HCT116 (cell line): ENCODE results near the gene GNB1L. TPM values are rescaled to one million over a fixed set of nuclear protein-coding genes. Genes with fewer than 3 reads are reported as not detected.

Source experiments
- ATAC-seq: fragments of 200-7000 bp; cut with Tn5 transposase; 2 replicates; pipeline ENCODE4 v1.9.1; 2020; ENCODE audit warnings: mild to moderate bottlenecking, moderate library complexity
- BruUV-seq: library from RNA; stranded (reverse); fragments of 400-500 nt; replicated peaks from 2 replicates; lab custom pipeline; 2021; lab: Mats Ljungman, UMichigan
- CTCF ChIA-PET: fragments of 300-600 bp; sonication (Branson Sonifier 250); formaldehyde crosslinking; loops from one replicate; lab custom pipeline; 2021; ENCODE audit warnings: antibody characterized with exemption; lab: Charles Lee
- POLR2A ChIA-PET: fragments of 300-600, 350-600 bp; sonication (Branson Sonifier 250); formaldehyde crosslinking; loops from one replicate; lab custom pipeline; 2021; ENCODE audit warnings: antibody characterized with exemption; lab: Charles Lee
- RAD21 ChIA-PET, 2 experiments: fragments of 300-600 bp; sonication (Branson Sonifier 250); formaldehyde crosslinking; loops; one replicate each; lab custom pipeline; 2023; ENCODE audit warnings: low total read pairs in 2 of 2; ENCODE audit not compliant: uncharacterized antibody in 2 of 2, unreplicated experiment in 2 of 2, low non-redundant PET in 1 of 2; lab: Charles Lee
- DNase-seq: peaks from one replicate; pipeline ENCODE4 v3.0.0-alpha.2; 2010; ENCODE audit warnings: low read depth, low spot score
- H2AFZ ChIP-seq: fragments of 200-600 bp; shearing (Covaris generic), sonication (generic); 2 replicates; pipeline ENCODE4 v1.6.1; 2017; ENCODE audit warnings: low read depth, mixed run types, mixed read lengths, antibody characterized with exemption, low read length; ENCODE audit not compliant: poor library complexity, severe bottlenecking
- H3K27ac ChIP-seq: 2 replicates; pipeline ENCODE4 v1.5.1; 2012; ENCODE audit warnings: low read depth, low read length
- H3K27me3 ChIP-seq: fragments of 200-600 bp; sonication (generic); 2 replicates; pipeline ENCODE4 v1.6.1; 2016; ENCODE audit warnings: mixed run types, low read length, mixed read lengths; ENCODE audit not compliant: insufficient read depth
- H3K36me3 ChIP-seq, 2 experiments: fragments of 200-500 bp in 1 of 2; fragments of 200-600 bp in 1 of 2; sonication (Bioruptor generic) in 1 of 2; sonication (generic) in 1 of 2; 2 replicates each; pipeline versions ENCODE4 v1.5.1 to v1.6.1; 2014 to 2016; ENCODE audit warnings: low read length in 2 of 2, inconsistent platforms in 1 of 2, mixed read lengths in 1 of 2, mixed run types in 1 of 2; ENCODE audit not compliant: insufficient read depth in 2 of 2, control insufficient read depth in 1 of 2
- H3K4me1 ChIP-seq, 2 experiments: fragments of 200-600 bp in 1 of 2; sonication (generic) in 1 of 2; 2 replicates each; pipeline versions ENCODE4 v1.5.1 to v1.6.1; 2012 to 2017; ENCODE audit warnings: low read length in 2 of 2, inconsistent platforms in 1 of 2, mild to moderate bottlenecking in 1 of 2, mixed read lengths in 1 of 2, mixed run types in 1 of 2, moderate library complexity in 1 of 2; ENCODE audit not compliant: insufficient read depth in 2 of 2, control insufficient read depth in 1 of 2
- H3K4me2 ChIP-seq: fragments of 200-600 bp; sonication (generic); 2 replicates; pipeline ENCODE4 v1.6.1; 2017; ENCODE audit warnings: mixed run types, low read length, mixed read lengths
- H3K4me3 ChIP-seq, 2 experiments: fragments of 200-600 bp in 1 of 2; sonication (generic) in 1 of 2; replicated peaks in 1 of 2; 2 replicates each; pipeline ENCODE4 v1.5.1; 2011 to 2016; ENCODE audit warnings: low read length in 2 of 2, control low read depth in 1 of 2, low read depth in 1 of 2, mild to moderate bottlenecking in 1 of 2, mixed read lengths in 1 of 2, mixed run types in 1 of 2
- H3K79me2 ChIP-seq: fragments of 200-600 bp; sonication (generic); 2 replicates; pipeline ENCODE4 v1.6.1; 2017; ENCODE audit warnings: mild to moderate bottlenecking, mixed run types, low read length, moderate library complexity, mixed read lengths; ENCODE audit not compliant: insufficient read depth
- H3K9ac ChIP-seq: fragments of 200-600 bp; sonication (generic); 2 replicates; pipeline ENCODE4 v1.6.1; 2016; ENCODE audit warnings: low read length, mixed read lengths
- H3K9me2 ChIP-seq: fragments of 200-600 bp; sonication (generic), shearing (Covaris generic); 2 replicates; pipeline ENCODE4 v1.6.1; 2017; ENCODE audit warnings: mixed run types, mild to moderate bottlenecking, moderate library complexity; ENCODE audit not compliant: insufficient read depth
- H3K9me3 ChIP-seq, 2 experiments: fragments of 200-500 bp in 1 of 2; fragments of 200-600 bp in 1 of 2; sonication (Bioruptor generic) in 1 of 2; sonication (generic) in 1 of 2; 2 replicates each; pipeline ENCODE4 v1.6.1; 2014 to 2017; ENCODE audit warnings: low read length in 2 of 2, mixed read lengths in 2 of 2, inconsistent platforms in 1 of 2, low read depth in 1 of 2, mild to moderate bottlenecking in 1 of 2, mixed run types in 1 of 2, moderate library complexity in 1 of 2; ENCODE audit not compliant: control insufficient read depth in 1 of 2, insufficient read depth in 1 of 2
- H4K20me1 ChIP-seq: fragments of 200-600 bp; sonication (generic), shearing (Covaris generic); 2 replicates; pipeline ENCODE4 v1.6.1; 2017; ENCODE audit warnings: mixed run types, mild to moderate bottlenecking, moderate library complexity; ENCODE audit not compliant: insufficient read depth
- CBX3 ChIP-seq: IDR thresholded peaks from 2 replicates; pipeline ENCODE4 v1.6.1; 2012; ENCODE audit warnings: low read depth
- EGR1 ChIP-seq: IDR thresholded peaks from 2 replicates; pipeline ENCODE4 v1.6.1; 2012; ENCODE audit warnings: low read depth
- EZH2 ChIP-seq: fragments of 200-600 bp; sonication (generic); IDR thresholded peaks from 2 replicates; pipeline ENCODE4 v1.6.1; 2017; ENCODE audit warnings: antibody characterized with exemption, mixed run types
- FOSL1 ChIP-seq: IDR thresholded peaks from 2 replicates; pipeline ENCODE4 v1.6.1; 2012; ENCODE audit warnings: low read depth
- RAD21 ChIP-seq: IDR thresholded peaks from 2 replicates; pipeline ENCODE4 v1.6.1; 2012; ENCODE audit warnings: low read depth, mild to moderate bottlenecking
- REST ChIP-seq: IDR thresholded peaks from 2 replicates; pipeline ENCODE4 v1.6.1; 2012; ENCODE audit warnings: low read depth
- ZFX ChIP-seq: fragments of 450-650 bp; IDR thresholded peaks from 2 replicates; pipeline ENCODE4 v1.6.1; 2017
- intact Hi-C: fragments of 100-400 bp; cut with micrococcal nuclease; formaldehyde crosslinking; loops from 2 replicates; pipeline ENCODE4 v1.10.0; 2022
- total RNA-seq: library from RNA; stranded (reverse); gene quantifications from one replicate; pipeline ENCODE4 v1.2.1, GENCODE V29; 2021; ENCODE audit not compliant: unreplicated experiment

The GNB1L gene
- total RNA-seq, 1 experiment from 2014 or later = 12.1 TPM

- ATAC-seq = no peak
- H3K9ac ChIP-seq = peak overlapping the region; percentile 35
- H4K20me1 ChIP-seq = no peaks in the 10 kb centered on the region
- BruUV-seq = no TSS peak
- no peaks in the 10 kb centered on the region for H3K36me3 ChIP-seq
- CTCF ChIA-PET = no interaction called here
- no peak overlapping the region for H2AFZ ChIP-seq
- TF ChIP-seq ZFX (no peak), CBX3 (no peak), EZH2 (no peak), RAD21 (no peak), FOSL1 (no peak), REST (no peak), EGR1 (no peak)
- RAD21 ChIA-PET = no interaction called here
- POLR2A ChIA-PET = interaction anchor here (0.7 kb wide), 1 partner anchor 14 kb away, joined by 3 read pairs; no protein-coding TSS in a partner anchor
- H3K27ac ChIP-seq = peak overlapping the region; percentile 22; the same call in 1 of the 2 replicates
- no peaks in the 10 kb centered on the region for H3K9me2 ChIP-seq
- intact Hi-C loops = no loop called here
- peak overlapping the region; percentile 73 for H3K4me2 ChIP-seq
- H3K27me3 ChIP-seq = no peaks in the 10 kb centered on the region
- H3K4me1 ChIP-seq = peaks cover 17 to 22% of the 10 kb centered on the region in 2 experiments
- H3K4me3 ChIP-seq = no peak overlapping the region
- no peaks in the 10 kb centered on the region for H3K9me3 ChIP-seq
- no peak for DNase-seq
- H3K79me2 ChIP-seq = no peaks in the 10 kb centered on the region
Observed at GRCh38 chr22:19890502-19891316, 36.0 kb upstream of the GNB1L start.
